Measurements from ENCODE around the gene METAP1. TPM values are rescaled to one million over a fixed set of nuclear protein-coding genes. Genes with fewer than 3 reads are reported as not detected.

Gene METAP1
- total and polyA plus RNA-seq, 2 of the 8 experiments (the other 6 are each of a cell fraction or from before 2014, with no cell fraction given) = 50.6 to 85.2 TPM

DNA sequence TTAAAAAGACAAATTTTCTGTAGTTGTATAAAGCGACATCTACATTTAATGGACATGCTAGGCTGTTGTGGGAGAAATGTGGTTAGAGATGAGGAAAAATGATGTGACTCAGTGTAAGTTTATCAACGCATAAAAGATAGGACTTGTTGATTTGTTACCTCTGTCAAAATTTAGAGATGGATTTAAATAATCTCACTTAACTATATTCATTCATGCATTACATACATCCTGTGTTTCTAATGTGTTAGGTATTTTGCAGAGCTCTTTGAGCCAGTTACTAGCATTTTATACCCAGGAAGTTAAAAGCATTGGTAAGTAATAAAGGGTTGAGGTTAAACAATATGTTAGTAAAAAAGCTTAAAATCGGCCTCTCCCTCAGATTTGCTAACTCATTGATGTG lies 34.3 kb downstream of the METAP1 start:
- no peak overlapping the region for H2BK120ac ChIP-seq (replicated peaks; ENCODE audit: low read depth, low read length)
- ChIA-PET CTCF (ENCODE audit: partially characterized antibody) (interaction anchor here (1.1 to 2.3 kb wide), 4 partner anchors 18 to 35 kb away, joined by 3 to 14 read pairs (median 4); partner anchors contain the start of gene METAP1), POLR2A (ENCODE audit: partially characterized antibody) (interaction anchor here (0.7 to 1.4 kb wide), 3 partner anchors 19 to 35 kb away, joined by 3 to 5 read pairs (median 4); partner anchors contain the start of gene METAP1)
- no peak overlapping the region for H4K91ac ChIP-seq (replicated peaks; ENCODE audit: insufficient read length, low read length)
- TF ChIP-seq JUN (IDR thresholded peaks at IDR 0.05; ENCODE audit: low read depth, low read length) (no peak), HDAC6 (IDR thresholded peaks at IDR 0.05; ENCODE audit: low read depth, low read length) (no peak), TBP (IDR thresholded peaks at IDR 0.05; ENCODE audit: low read depth, low read length) (no peak), JUND (IDR thresholded peaks at IDR 0.05; ENCODE audit: low read length) (no peak), RXRA (IDR thresholded peaks at IDR 0.05; ENCODE audit: insufficient read depth, low read depth, low read length) (no peak), SP2 (IDR thresholded peaks at IDR 0.05; ENCODE audit: low read length) (no peak), CHD2 (IDR thresholded peaks at IDR 0.05; ENCODE audit: low read length) (no peak), RFX5 (IDR thresholded peaks at IDR 0.05; ENCODE audit: borderline replicate concordance, low read depth, low read length) (no peak), CEBPB (IDR thresholded peaks at IDR 0.05; ENCODE audit: low read depth, low read length) (no peak), SP4 (IDR thresholded peaks at IDR 0.05; ENCODE audit: low read length) (no peak), ASH2L (IDR thresholded peaks at IDR 0.05; ENCODE audit: low read length) (no peak), BCL11A (IDR thresholded peaks at IDR 0.05; ENCODE audit: low read depth in 2 of 2, low read length in 2 of 2) (no peak), CBX5 (IDR thresholded peaks at IDR 0.05; ENCODE audit: low read depth, low read length) (no peak)
- TF ChIP-seq, protein P1, sequence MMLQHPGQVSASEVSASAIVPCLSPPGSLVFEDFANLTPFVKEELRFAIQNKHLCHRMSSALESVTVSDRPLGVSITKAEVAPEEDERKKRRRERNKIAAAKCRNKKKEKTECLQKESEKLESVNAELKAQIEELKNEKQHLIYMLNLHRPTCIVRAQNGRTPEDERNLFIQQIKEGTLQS (IDR thresholded peaks at IDR 0.05; ENCODE audit: insufficient read depth, low read depth, low read length) = no peak
- no peaks in the 10 kb centered on the region for H3K27me3 ChIP-seq (replicated peaks in 1 of 4; ENCODE audit: control insufficient read depth in 3 of 4, extremely low read depth in 1 of 4, insufficient read depth in 3 of 4, low read length in 3 of 4)
- 83% methylated on average over 3 of the region's 3 CpGs; no CpG with 5 or more reads in 1 of the 2 experiments for WGBS, 2 experiments (ENCODE audit: extremely low coverage in 1 of 2, insufficient coverage in 1 of 2, insufficient read length in 1 of 2, insufficient replicate concordance in 2 of 2, low coverage in 1 of 2, low lambda C conversion rate in 2 of 2, missing lambda C conversion rate in 1 of 2)
- H2AK5ac ChIP-seq (ENCODE audit: low read depth, low read length) = no peak overlapping the region
- H3K4me3 ChIP-seq (ENCODE audit: extremely low read depth in 1 of 4, insufficient read depth in 2 of 4, low read depth in 3 of 4, low read length in 4 of 4) = no peak overlapping the region
- no peak overlapping the region for H3K4ac ChIP-seq (replicated peaks; ENCODE audit: insufficient read length, low read depth, low read length)
- FAIRE-seq (no peak), DNase-seq (ENCODE audit: low read depth in 1 of 2, low spot score in 2 of 2) (no peak)
- H3K79me1 ChIP-seq (ENCODE audit: low read depth, low read length) = 0 out of 2 replicates have a peak, but pooled peaks cover 2% of the 10 kb centered on the region
- no peak overlapping the region for H3K18ac ChIP-seq (ENCODE audit: extremely low read depth, low read length)
- no peak overlapping the region for H3K9ac ChIP-seq (replicated peaks in 1 of 4; ENCODE audit: extremely low read depth in 1 of 4, low read depth in 3 of 4, low read length in 3 of 4)
- H4K20me1 ChIP-seq (replicated peaks in 1 of 2; ENCODE audit: control insufficient read depth in 1 of 2, insufficient read depth in 2 of 2, low read length in 2 of 2) = peaks cover 4 to 14% of the 10 kb centered on the region in 2 experiments
- no peaks in the 10 kb centered on the region for H3K23me2 ChIP-seq (ENCODE audit: low read depth, low read length)
- H4K8ac ChIP-seq (ENCODE audit: extremely low read depth, insufficient read depth, low read length) = no peak overlapping the region
- no peak overlapping the region for H2BK5ac ChIP-seq (ENCODE audit: low read depth, low read length)
- no peak overlapping the region for H3K27ac ChIP-seq (ENCODE audit: low read depth, low read length)
- peaks cover 0 to 6% (median 1%) of the 10 kb centered on the region in 4 experiments; a peak in 1 of 8 replicates for H3K36me3 ChIP-seq (ENCODE audit: control insufficient read depth in 2 of 4, insufficient read depth in 4 of 4, low read length in 3 of 4)
- peaks cover 11 to 98% of the 10 kb centered on the region in 2 experiments for H3K79me2 ChIP-seq (ENCODE audit: control insufficient read depth in 1 of 2, insufficient read depth in 2 of 2, low read length in 2 of 2)
- no peak overlapping the region for H4K5ac ChIP-seq (ENCODE audit: insufficient read length, low read depth, low read length)
- no peak overlapping the region for H3K23ac ChIP-seq (ENCODE audit: insufficient read length)
- H2BK15ac ChIP-seq (ENCODE audit: low read length) = no peak overlapping the region
- no peak overlapping the region for H2AFZ ChIP-seq (ENCODE audit: low read length)
- H2BK12ac ChIP-seq (ENCODE audit: low read depth, low read length) = no peak overlapping the region
- no peaks in the 10 kb centered on the region for H3K9me3 ChIP-seq (ENCODE audit: insufficient read depth in 2 of 2, low read depth in 1 of 2, low read length in 1 of 2)
- peaks cover 0 to 4% (median 3%) of the 10 kb centered on the region in 4 experiments; a peak in 3 of 7 replicates for H3K4me1 ChIP-seq (replicated peaks in 1 of 4; ENCODE audit: control insufficient read depth in 3 of 4, insufficient read depth in 4 of 4, low read length in 3 of 4)
- no peak overlapping the region for H3K14ac ChIP-seq (ENCODE audit: insufficient read length)
- no peak overlapping the region for H2BK20ac ChIP-seq (ENCODE audit: low read length)
- H3K4me2 ChIP-seq (ENCODE audit: insufficient read depth in 1 of 2, low read depth in 2 of 2, low read length in 2 of 2) = no peak overlapping the region
- H3K56ac ChIP-seq (replicated peaks; ENCODE audit: insufficient read length, low read depth, low read length) = no peak overlapping the region
